Measurements from ENCODE around the gene KIAA0825.

Gene KIAA0825

GRCh38 chr5:94396687-94397086 lies 221.7 kb downstream of the KIAA0825 start:
- no peaks in the 10 kb centered on the region for H3K27me3 Mint-ChIP-seq
- no peak overlapping the region for H3K27ac Mint-ChIP-seq
- ATAC-seq: no peak
- H3K4me3 Mint-ChIP-seq: no peak overlapping the region
- no peaks in the 10 kb centered on the region for H3K36me3 Mint-ChIP-seq
- peaks cover 5% of the 10 kb centered on the region for H3K9me3 Mint-ChIP-seq
- no peaks in the 10 kb centered on the region for H3K4me1 Mint-ChIP-seq

GRCh38 chr5:94395468-94395867 lies 222.9 kb downstream of the KIAA0825 start:
- Mint-ChIP-seq H3K4me3 (no peak overlapping the region), H3K4me1 (no peaks in the 10 kb centered on the region), H3K27ac (no peak overlapping the region), H3K36me3 (no peaks in the 10 kb centered on the region), H3K27me3 (no peaks in the 10 kb centered on the region), H3K9me3 (peaks cover 5% of the 10 kb centered on the region)
- no peak for ATAC-seq

- no peaks in the 10 kb centered on the region for H3K4me1 Mint-ChIP-seq
- H3K27ac Mint-ChIP-seq: no peak overlapping the region
These were observed 226.4 kb downstream of the KIAA0825 start for GRCh38 chr5:94391996-94392395.

GRCh38 chr5:94389515-94389899 lies 228.9 kb downstream of the KIAA0825 start:
- peak; percentile 16 for ATAC-seq
- Mint-ChIP-seq H3K27ac (no peak overlapping the region), H3K27me3 (no peaks in the 10 kb centered on the region), H3K4me1 (no peaks in the 10 kb centered on the region), H3K9me3 (no peaks in the 10 kb centered on the region), H3K36me3 (no peaks in the 10 kb centered on the region), H3K4me3 (no peak overlapping the region)

More at GRCh38 chr5:94391996-94392395, 226.4 kb downstream of the KIAA0825 start:
- H3K4me3 Mint-ChIP-seq: no peak overlapping the region
- H3K27me3 Mint-ChIP-seq: no peaks in the 10 kb centered on the region
- no peaks in the 10 kb centered on the region for H3K36me3 Mint-ChIP-seq
- H3K9me3 Mint-ChIP-seq: no peaks in the 10 kb centered on the region
- no peak for ATAC-seq

- H3K9me3 Mint-ChIP-seq: no peaks in the 10 kb centered on the region
- peaks cover 4% of the 10 kb centered on the region for H3K36me3 Mint-ChIP-seq
- no peaks in the 10 kb centered on the region for H3K4me1 Mint-ChIP-seq
- no peak for ATAC-seq
- no peak overlapping the region for H3K4me3 Mint-ChIP-seq
- no peaks in the 10 kb centered on the region for H3K27me3 Mint-ChIP-seq
- no peak overlapping the region for H3K27ac Mint-ChIP-seq
These were observed 229.5 kb downstream of the KIAA0825 start for GRCh38 chr5:94388773-94389514.

- no peaks in the 10 kb centered on the region for H3K9me3 Mint-ChIP-seq
- peaks cover 10% of the 10 kb centered on the region for H3K36me3 Mint-ChIP-seq
- ATAC-seq: no peak
- no peak overlapping the region for H3K4me3 Mint-ChIP-seq
- H3K27ac Mint-ChIP-seq: no peak overlapping the region
- no peaks in the 10 kb centered on the region for H3K27me3 Mint-ChIP-seq
- H3K4me1 Mint-ChIP-seq: no peaks in the 10 kb centered on the region
These were observed 232.6 kb downstream of the KIAA0825 start for GRCh38 chr5:94385767-94386166.

- Mint-ChIP-seq H3K4me1 (no peaks in the 10 kb centered on the region), H3K9me3 (peaks cover 3% of the 10 kb centered on the region), H3K27me3 (no peaks in the 10 kb centered on the region), H3K4me3 (no peak overlapping the region), H3K36me3 (peaks cover 5% of the 10 kb centered on the region), H3K27ac (no peak overlapping the region)
- ATAC-seq: no peak
These were observed 240.3 kb downstream of the KIAA0825 start for GRCh38 chr5:94378062-94378461.

GRCh38 chr5:94376672-94377345 lies 241.6 kb downstream of the KIAA0825 start:
- Mint-ChIP-seq H3K27me3 (no peaks in the 10 kb centered on the region), H3K4me1 (no peaks in the 10 kb centered on the region), H3K9me3 (peaks cover 3% of the 10 kb centered on the region), H3K36me3 (peaks cover 5% of the 10 kb centered on the region), H3K4me3 (no peak overlapping the region), H3K27ac (no peak overlapping the region)
- ATAC-seq: peak; percentile 42

GRCh38 chr5:94375801-94376200 lies 242.6 kb downstream of the KIAA0825 start:
- Mint-ChIP-seq H3K4me3 (no peak overlapping the region), H3K36me3 (peaks cover under 1% of the 10 kb centered on the region), H3K4me1 (no peaks in the 10 kb centered on the region), H3K9me3 (peaks cover 3% of the 10 kb centered on the region), H3K27me3 (no peaks in the 10 kb centered on the region), H3K27ac (no peak overlapping the region)
- ATAC-seq: no peak

GRCh38 chr5:94374336-94374735 lies 244.1 kb downstream of the KIAA0825 start:
- no peaks in the 10 kb centered on the region for H3K27me3 Mint-ChIP-seq

GRCh38 chr5:94367900-94368299 lies 250.5 kb downstream of the KIAA0825 start:
- ATAC-seq: no peak
- H3K9me3 Mint-ChIP-seq: no peaks in the 10 kb centered on the region
- no peaks in the 10 kb centered on the region for H3K4me1 Mint-ChIP-seq
- no peaks in the 10 kb centered on the region for H3K27me3 Mint-ChIP-seq
- H3K4me3 Mint-ChIP-seq: no peak overlapping the region
- no peaks in the 10 kb centered on the region for H3K36me3 Mint-ChIP-seq
- H3K27ac Mint-ChIP-seq: no peak overlapping the region

More at GRCh38 chr5:94374336-94374735, 244.1 kb downstream of the KIAA0825 start:
- no peaks in the 10 kb centered on the region for H3K4me1 Mint-ChIP-seq
- H3K9me3 Mint-ChIP-seq: peaks cover 3% of the 10 kb centered on the region
- H3K27ac Mint-ChIP-seq: no peak overlapping the region
- ATAC-seq: no peak
- no peaks in the 10 kb centered on the region for H3K36me3 Mint-ChIP-seq
- H3K4me3 Mint-ChIP-seq: no peak overlapping the region

GRCh38 chr5:94366811-94367210 lies 251.6 kb downstream of the KIAA0825 start:
- no peak overlapping the region for H3K27ac Mint-ChIP-seq

GRCh38 chr5:94362857-94363256 lies 255.5 kb downstream of the KIAA0825 start:
- no peak overlapping the region for H3K4me3 Mint-ChIP-seq
- no peaks in the 10 kb centered on the region for H3K9me3 Mint-ChIP-seq
- H3K4me1 Mint-ChIP-seq: no peaks in the 10 kb centered on the region
- H3K27ac Mint-ChIP-seq: no peak overlapping the region
- no peaks in the 10 kb centered on the region for H3K36me3 Mint-ChIP-seq
- no peaks in the 10 kb centered on the region for H3K27me3 Mint-ChIP-seq
- no peak for ATAC-seq

More at GRCh38 chr5:94366811-94367210, 251.6 kb downstream of the KIAA0825 start:
- Mint-ChIP-seq H3K4me3 (no peak overlapping the region), H3K36me3 (no peaks in the 10 kb centered on the region), H3K9me3 (no peaks in the 10 kb centered on the region), H3K27me3 (no peaks in the 10 kb centered on the region), H3K4me1 (no peaks in the 10 kb centered on the region)
- no peak for ATAC-seq

- Mint-ChIP-seq H3K4me1 (no peaks in the 10 kb centered on the region), H3K27ac (no peak overlapping the region), H3K9me3 (no peaks in the 10 kb centered on the region), H3K4me3 (no peak overlapping the region), H3K36me3 (no peaks in the 10 kb centered on the region), H3K27me3 (no peaks in the 10 kb centered on the region)
- ATAC-seq: no peak
These were observed 256.3 kb downstream of the KIAA0825 start for GRCh38 chr5:94361832-94362796.

GRCh38 chr5:94361161-94361560 lies 257.2 kb downstream of the KIAA0825 start:
- no peak overlapping the region for H3K4me3 Mint-ChIP-seq
- ATAC-seq: no peak
- H3K36me3 Mint-ChIP-seq: no peaks in the 10 kb centered on the region
- H3K4me1 Mint-ChIP-seq: no peaks in the 10 kb centered on the region
- H3K9me3 Mint-ChIP-seq: no peaks in the 10 kb centered on the region
- no peak overlapping the region for H3K27ac Mint-ChIP-seq
- no peaks in the 10 kb centered on the region for H3K27me3 Mint-ChIP-seq
